Liver (tissue), 9 donors: ENCODE data around the gene PTGDR. TPM values are rescaled to one million over a fixed set of nuclear protein-coding genes. Genes with fewer than 3 reads are reported as not detected.

Experiments
- DNase-seq: peaks from one replicate; pipeline ENCODE4 v3.0.0-alpha.2; 2017; ENCODE audit warnings: low spot score
- H3K27ac ChIP-seq, 2 donors: one replicate each; pipeline ENCODE4 v1.7.0; 2013; ENCODE audit warnings: inconsistent platforms in 2 of 2, low read length in 2 of 2, control low read depth in 1 of 2, low read depth in 1 of 2, mild to moderate bottlenecking in 1 of 2
- H3K27me3 ChIP-seq, 4 donors: one replicate each; pipeline versions ENCODE4 v1.6.1 to v1.7.0; 2013; ENCODE audit warnings: low read length in 3 of 4, inconsistent platforms in 1 of 4, mild to moderate bottlenecking in 1 of 4, moderate library complexity in 1 of 4; ENCODE audit not compliant: control insufficient read depth in 4 of 4, insufficient read depth in 4 of 4
- H3K36me3 ChIP-seq, 4 donors: one replicate each; pipeline versions ENCODE4 v1.6.1 to v1.7.0; 2013; ENCODE audit warnings: low read length in 3 of 4, mild to moderate bottlenecking in 3 of 4, low read depth in 1 of 4, moderate library complexity in 1 of 4; ENCODE audit not compliant: control insufficient read depth in 4 of 4, insufficient read depth in 3 of 4
- H3K4me1 ChIP-seq, 4 donors: one replicate each; pipeline versions ENCODE4 v1.6.1 to v1.7.0; 2013; ENCODE audit warnings: low read length in 3 of 4, mild to moderate bottlenecking in 3 of 4, moderate library complexity in 1 of 4; ENCODE audit not compliant: control insufficient read depth in 4 of 4, insufficient read depth in 4 of 4
- H3K4me3 ChIP-seq, 3 donors: one replicate each; pipeline versions ENCODE4 v1.6.1 to v1.7.0; 2013; ENCODE audit warnings: low read length in 3 of 3, control low read depth in 1 of 3, low read depth in 1 of 3, mild to moderate bottlenecking in 1 of 3
- H3K9ac ChIP-seq, 2 donors: one replicate each; pipeline ENCODE4 v1.7.0; 2013; ENCODE audit warnings: low read length in 2 of 2, mild to moderate bottlenecking in 2 of 2, moderate library complexity in 2 of 2, control low read depth in 1 of 2, low read depth in 1 of 2
- H3K9me3 ChIP-seq, 4 donors: one replicate each; pipeline versions ENCODE4 v1.6.1 to v1.7.0; 2013; ENCODE audit warnings: low read length in 3 of 4; ENCODE audit not compliant: control insufficient read depth in 4 of 4
- CTCF ChIP-seq: fragments of 150-350 bp; IDR thresholded peaks from 2 replicates; pipeline ENCODE4 v1.5.1; 2017; ENCODE audit warnings: improper control_type of control experiment, low read depth, low read length; ENCODE audit not compliant: missing input control
- EGR1 ChIP-seq, 2 donors: IDR thresholded peaks; 2 replicates each; pipeline ENCODE4 v1.6.1; 2016 to 2018; ENCODE audit warnings: antibody characterized with exemption in 2 of 2, low read depth in 2 of 2
- FOXA2 ChIP-seq: IDR thresholded peaks from 2 replicates; pipeline ENCODE4 v1.6.1; 2016; ENCODE audit warnings: antibody characterized with exemption
- HNF4A ChIP-seq, 2 donors: conservative IDR thresholded peaks; 2 replicates each; pipeline ENCODE4 v1.6.1; 2016; ENCODE audit warnings: antibody characterized with exemption in 2 of 2, mild to moderate bottlenecking in 2 of 2
- MAX ChIP-seq: IDR thresholded peaks from 2 replicates; pipeline ENCODE4 v1.6.1; 2016; ENCODE audit warnings: antibody characterized with exemption
- REST ChIP-seq: IDR thresholded peaks from 2 replicates; pipeline ENCODE4 v1.6.1; 2016; ENCODE audit warnings: antibody characterized with exemption, mild to moderate bottlenecking
- RXRA ChIP-seq, 2 donors: IDR thresholded peaks; 2 replicates each; pipeline ENCODE4 v1.6.1; 2017 to 2018; ENCODE audit warnings: antibody characterized with exemption in 2 of 2, mild to moderate bottlenecking in 1 of 2
- SP1 ChIP-seq: IDR thresholded peaks from 2 replicates; pipeline ENCODE4 v1.6.1; 2018; ENCODE audit warnings: antibody characterized with exemption, mild to moderate bottlenecking
- TAF1 ChIP-seq: conservative IDR thresholded peaks from 2 replicates; pipeline ENCODE4 v1.6.1; 2016; ENCODE audit warnings: antibody characterized with exemption, mild to moderate bottlenecking
- ZBTB33 ChIP-seq: IDR thresholded peaks from 2 replicates; pipeline ENCODE4 v1.6.1; 2016; ENCODE audit warnings: antibody characterized with exemption
- WGBS: extraction: QIAGEN DNeasy Blood & Tissue Kit; methylation state at CpG from one replicate; pipeline ENCODE4 v1.1.7; 2013; 5-methylcytosine and 5-hydroxymethylcytosine counted together
- polyA plus RNA-seq, 2 donors: library from polyadenylated mRNA; stranded (reverse) in 1 of 2; unstranded in 1 of 2; fragments of 200-250 nt in 1 of 2; fragments of >200 nt in 1 of 2; fragmentation: Nextera tagmentation in 1 of 2; extraction: Ambion mirVana in 1 of 2; gene quantifications; one replicate each; pipeline versions ENCODE4 v1.2.1 to v1.2.3, GENCODE V29; 2013 to 2015
- total RNA-seq, 2 donors: library from RNA; depleted of rRNA; stranded (reverse); fragments of >200 nt; gene quantifications; one replicate each; pipeline ENCODE4 v1.2.3, GENCODE V29; 2014
- donor health status: healthy.
- donor health status: healthy.
- donor health status: healthy.
- donor health status: healthy.
- donor health status: healthy.

Gene PTGDR
- total and polyA plus RNA-seq, 4 donors: 0.14 to 1.4 (median 0.44) TPM

- DNase-seq: no peak
- Histone ChIP-seq H3K36me3 (no peaks in the 10 kb centered on the region), H3K27ac (no peak overlapping the region), H3K27me3 (peaks cover 0 to 6% (median 0%) of the 10 kb centered on the region in 4 donors), H3K4me1 (no peaks in the 10 kb centered on the region), H3K9me3 (no peaks in the 10 kb centered on the region), H3K4me3 (no peak overlapping the region), H3K9ac (no peak overlapping the region)
- 40% methylated on average over 3 of the region's 3 CpGs for WGBS
- TF ChIP-seq TAF1 (no peak), FOXA2 (no peak)
These were observed 11.9 kb downstream of the PTGDR start for GRCh38 chr14:52279408-52279807.

GRCh38 chr14:52283099-52283498, 15.6 kb downstream of the PTGDR start:
- TF ChIP-seq CTCF: no peak
- no peak for TF ChIP-seq ZBTB33
- TF ChIP-seq SP1: no peak
- TF ChIP-seq FOXA2: no peak
- no peak for TF ChIP-seq RXRA (IDR thresholded peaks at IDR 0.05)
- TF ChIP-seq EGR1 (IDR thresholded peaks at IDR 0.05; ENCODE audit: low read depth in 2 of 2): no peak
- TF ChIP-seq HNF4A (conservative IDR thresholded peaks at IDR 0.05): no peak
- no peak for TF ChIP-seq REST
- TF ChIP-seq MAX: no peak
- no peaks in the 10 kb centered on the region for H3K36me3 ChIP-seq
- H3K27ac ChIP-seq: no peak overlapping the region
- no peak overlapping the region for H3K4me3 ChIP-seq
- H3K9ac ChIP-seq: no peak overlapping the region
- no peaks in the 10 kb centered on the region for H3K9me3 ChIP-seq
- WGBS: 67% methylated on average over 2 of the region's 2 CpGs
- H3K27me3 ChIP-seq: peaks cover 0 to 6% (median 0%) of the 10 kb centered on the region in 4 donors
- H3K4me1 ChIP-seq: no peaks in the 10 kb centered on the region
- no peak for DNase-seq
